Mucosa of stomach (tissue), 1 donor: ENCODE data around the gene OXER1.

ENCODE experiments used
- H3K27me3 ChIP-seq: one replicate; pipeline ENCODE4 v1.7.0; 2013; ENCODE audit warnings: mild to moderate bottlenecking, low read length; ENCODE audit not compliant: control insufficient read depth, insufficient read depth
- H3K36me3 ChIP-seq: one replicate; pipeline ENCODE4 v1.7.0; 2013; ENCODE audit warnings: low read length; ENCODE audit not compliant: control insufficient read depth, insufficient read depth
- H3K4me1 ChIP-seq: one replicate; pipeline ENCODE4 v1.7.0; 2013; ENCODE audit warnings: mild to moderate bottlenecking, low read length; ENCODE audit not compliant: control insufficient read depth, insufficient read depth
- H3K4me3 ChIP-seq: one replicate; pipeline ENCODE4 v1.7.0; 2013; ENCODE audit warnings: low read length
- H3K9ac ChIP-seq: one replicate; pipeline ENCODE4 v1.7.0; 2013; ENCODE audit warnings: mild to moderate bottlenecking, low read length, moderate library complexity
- H3K9me3 ChIP-seq: one replicate; pipeline ENCODE4 v1.7.0; 2013; ENCODE audit warnings: mild to moderate bottlenecking, low read length, moderate library complexity; ENCODE audit not compliant: control insufficient read depth
- donor health status: Pancreatic carcinoma.

Gene OXER1

DNA sequence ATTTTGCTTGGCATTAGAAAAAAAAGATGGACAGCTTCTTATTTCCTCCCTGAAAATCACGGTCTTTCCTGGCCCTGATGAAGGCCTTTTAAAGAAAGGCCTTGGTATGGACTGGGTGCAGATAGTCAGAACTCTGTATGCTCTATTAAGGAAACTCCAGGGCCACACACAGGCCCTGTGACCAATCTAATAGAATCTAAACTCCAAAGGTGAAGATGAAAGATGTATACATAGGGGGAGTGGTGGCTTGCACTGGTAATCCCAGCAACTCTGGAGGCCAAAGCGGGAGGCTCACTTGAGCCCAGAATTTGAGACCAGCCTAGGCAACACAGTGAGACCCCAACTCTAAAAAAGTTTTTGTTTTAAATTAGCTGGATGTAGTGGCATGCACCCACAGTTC, 37.3 kb downstream of the OXER1 start:
- Histone ChIP-seq H3K27me3 (no peaks in the 10 kb centered on the region), H3K4me3 (no peak overlapping the region), H3K4me1 (peaks cover 7% of the 10 kb centered on the region), H3K9me3 (no peaks in the 10 kb centered on the region), H3K36me3 (no peaks in the 10 kb centered on the region), H3K9ac (no peak overlapping the region)

DNA sequence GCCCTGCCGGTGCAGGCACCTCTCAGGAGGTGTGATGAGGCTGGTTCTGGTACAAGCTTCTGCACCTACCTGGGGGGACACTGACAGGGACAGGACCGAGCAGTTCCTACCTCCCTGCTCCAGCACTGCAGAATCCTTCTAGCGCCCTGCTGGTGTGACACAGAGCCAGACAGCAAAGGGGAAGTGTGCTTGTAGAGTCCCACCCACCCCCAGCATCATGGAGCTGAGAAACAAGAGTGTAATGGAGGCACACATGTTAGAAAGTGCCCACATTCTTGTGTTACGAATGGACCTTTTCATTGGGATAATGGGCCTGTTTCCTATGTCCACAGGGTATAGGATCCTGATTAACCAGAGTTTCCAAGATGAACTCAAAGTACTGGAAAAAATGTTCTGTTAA, 38.3 kb downstream of the OXER1 start:
- H3K36me3 ChIP-seq: no peaks in the 10 kb centered on the region
- no peaks in the 10 kb centered on the region for H3K27me3 ChIP-seq
- H3K9me3 ChIP-seq: no peaks in the 10 kb centered on the region
- peaks cover 7% of the 10 kb centered on the region for H3K4me1 ChIP-seq
- H3K9ac ChIP-seq: no peak overlapping the region
- no peak overlapping the region for H3K4me3 ChIP-seq

DNA sequence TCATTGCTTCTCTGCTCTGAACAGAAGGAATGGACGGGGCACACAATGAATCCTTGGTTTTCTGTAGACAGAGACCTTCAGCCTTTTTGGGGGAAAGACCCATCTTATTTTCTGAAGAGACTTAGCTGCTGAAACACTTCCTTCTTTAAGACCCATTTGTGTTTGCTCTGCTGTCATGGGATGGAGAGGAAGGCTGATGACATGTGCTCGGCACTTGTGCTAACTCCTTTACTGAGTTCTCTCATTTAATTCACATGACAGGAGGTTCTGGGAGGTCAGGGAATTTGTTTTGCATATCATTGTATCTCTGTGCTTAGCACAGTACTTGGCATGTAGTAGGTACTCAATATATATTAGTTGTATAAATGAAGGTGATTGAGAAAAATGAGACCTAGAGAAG, 39.0 kb downstream of the OXER1 start:
- Histone ChIP-seq H3K4me1 (peaks cover 7% of the 10 kb centered on the region), H3K27me3 (no peaks in the 10 kb centered on the region), H3K4me3 (no peak overlapping the region), H3K9ac (no peak overlapping the region), H3K36me3 (no peaks in the 10 kb centered on the region), H3K9me3 (no peaks in the 10 kb centered on the region)

DNA sequence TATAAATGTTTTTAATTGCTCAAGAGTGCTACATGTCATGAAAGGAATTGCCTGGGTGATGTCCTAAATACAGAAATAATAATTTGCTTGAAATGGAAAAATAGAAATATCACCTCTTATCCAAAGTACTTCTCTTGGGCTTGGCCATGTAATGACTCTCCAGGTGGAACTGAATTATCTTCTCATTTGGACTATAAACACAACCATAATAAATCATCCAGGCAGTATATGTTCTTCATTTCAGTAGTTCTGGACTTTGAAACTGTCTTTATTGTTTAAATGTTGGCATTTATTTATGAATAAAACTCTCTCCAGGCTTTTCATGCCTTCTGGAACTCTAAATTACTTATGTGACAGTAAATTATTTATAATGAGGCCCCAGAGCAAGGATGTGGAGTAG, 40.5 kb downstream of the OXER1 start:
- no peak overlapping the region for H3K4me3 ChIP-seq
- no peaks in the 10 kb centered on the region for H3K9me3 ChIP-seq
- H3K27me3 ChIP-seq: no peaks in the 10 kb centered on the region
- peaks cover 7% of the 10 kb centered on the region for H3K4me1 ChIP-seq
- no peak overlapping the region for H3K9ac ChIP-seq
- no peaks in the 10 kb centered on the region for H3K36me3 ChIP-seq

DNA sequence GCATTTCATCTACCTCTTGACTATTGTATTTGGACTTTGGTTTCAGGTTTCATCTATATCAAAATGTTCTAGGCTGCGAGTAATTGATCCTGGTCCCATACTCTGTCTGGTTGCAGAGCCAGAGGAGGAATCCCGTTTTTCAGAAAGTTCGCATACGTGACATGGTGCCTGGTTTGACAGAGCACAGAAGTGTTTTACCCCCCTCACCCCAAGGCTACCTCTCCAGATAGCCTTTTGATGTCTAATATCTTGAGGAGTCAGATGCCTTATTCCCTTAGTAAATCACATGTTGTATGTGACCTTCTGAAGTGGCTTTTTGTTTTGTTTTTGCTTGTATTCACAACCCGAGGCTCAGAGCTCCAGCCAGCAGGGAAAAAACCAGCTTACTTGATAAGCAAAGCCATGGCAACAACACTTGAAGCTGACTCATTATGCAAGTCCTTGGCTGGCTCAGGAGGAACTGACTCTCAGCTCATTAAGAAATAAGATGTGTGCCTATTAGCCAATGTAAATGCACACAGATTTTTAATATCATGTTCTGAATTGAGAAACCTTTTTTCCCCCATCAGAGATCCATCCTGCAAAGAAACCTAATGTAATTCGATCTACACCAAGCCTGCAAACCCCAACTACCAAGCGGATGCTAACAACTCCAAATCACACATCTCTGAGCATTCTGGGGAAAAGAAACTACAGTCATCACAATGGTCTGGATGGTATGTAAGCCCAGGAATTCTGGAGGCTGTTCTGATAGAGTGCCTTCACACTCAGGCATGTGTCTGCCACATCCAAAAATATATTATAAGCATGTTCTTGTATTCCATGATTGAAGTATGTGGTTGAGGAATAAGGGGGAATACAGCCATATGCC, 41.4 kb downstream of the OXER1 start:
- Histone ChIP-seq H3K9ac (no peak overlapping the region), H3K9me3 (no peaks in the 10 kb centered on the region), H3K27me3 (no peaks in the 10 kb centered on the region), H3K4me1 (peaks cover 7% of the 10 kb centered on the region), H3K4me3 (no peak overlapping the region), H3K36me3 (no peaks in the 10 kb centered on the region)

DNA sequence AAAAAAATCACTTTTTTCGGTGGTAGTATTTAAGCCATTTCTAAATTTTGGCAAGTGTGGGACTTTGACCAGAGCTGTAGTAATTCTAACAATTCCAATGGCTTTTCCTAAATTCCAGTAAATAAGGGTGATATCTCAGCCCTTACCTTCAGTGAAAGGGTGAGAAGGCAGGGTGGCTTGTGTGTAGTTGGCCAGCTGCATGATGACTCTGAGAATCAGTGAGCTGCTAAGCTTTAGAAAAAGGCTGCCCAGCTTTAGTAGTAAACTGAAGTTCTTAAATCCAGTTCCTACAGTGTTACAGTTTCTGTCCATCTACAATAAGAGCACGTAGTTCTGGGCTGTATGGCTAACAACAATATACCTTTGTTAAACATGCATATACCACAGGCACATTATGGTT, 42.0 kb downstream of the OXER1 start:
- no peak overlapping the region for H3K4me3 ChIP-seq
- H3K4me1 ChIP-seq: peaks cover 7% of the 10 kb centered on the region
- no peak overlapping the region for H3K9ac ChIP-seq
- H3K27me3 ChIP-seq: no peaks in the 10 kb centered on the region
- H3K36me3 ChIP-seq: no peaks in the 10 kb centered on the region
- no peaks in the 10 kb centered on the region for H3K9me3 ChIP-seq

DNA sequence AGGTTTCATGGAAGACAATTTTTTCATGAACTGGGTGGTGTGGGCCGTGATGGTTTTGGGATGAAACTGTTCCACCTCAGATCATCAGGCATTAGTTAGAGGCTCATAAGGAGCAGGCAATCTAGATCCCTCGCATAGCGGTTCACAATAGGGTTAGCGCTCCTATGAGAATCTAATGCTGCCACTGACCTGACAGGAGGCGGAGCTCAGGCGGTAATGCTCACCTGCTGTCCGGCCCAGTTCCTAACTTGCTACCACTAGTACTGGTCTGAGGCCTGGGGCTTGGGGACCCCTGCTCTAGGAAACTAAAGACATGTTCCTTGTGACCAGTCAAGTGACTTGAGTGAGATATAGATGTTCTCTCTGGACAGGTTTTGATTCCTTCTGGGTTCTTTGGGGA, 49.2 kb downstream of the OXER1 start:
- H3K36me3 ChIP-seq: no peaks in the 10 kb centered on the region
- no peaks in the 10 kb centered on the region for H3K4me1 ChIP-seq
- no peak overlapping the region for H3K9ac ChIP-seq
- no peak overlapping the region for H3K4me3 ChIP-seq
- H3K9me3 ChIP-seq: no peaks in the 10 kb centered on the region
- H3K27me3 ChIP-seq: no peaks in the 10 kb centered on the region

DNA sequence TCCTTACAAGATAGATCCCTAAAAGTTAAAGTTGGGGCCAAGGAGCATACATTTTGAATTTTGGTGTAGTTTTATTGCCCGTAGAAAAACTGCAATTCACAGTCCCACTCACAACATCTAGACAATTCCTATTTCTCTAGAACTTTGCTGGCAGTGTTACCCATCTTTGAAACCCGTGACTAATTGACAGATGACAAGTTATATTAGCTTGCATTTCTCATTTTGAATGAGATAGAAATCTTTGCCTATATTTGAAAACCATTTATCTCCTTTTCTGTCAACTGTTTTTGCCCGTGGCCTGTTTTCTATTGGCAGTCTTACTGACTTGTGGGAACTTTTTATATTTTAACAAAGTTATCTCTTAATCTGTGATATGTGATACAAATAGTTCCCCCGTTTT, 50.0 kb downstream of the OXER1 start:
- Histone ChIP-seq H3K27me3 (no peaks in the 10 kb centered on the region), H3K36me3 (no peaks in the 10 kb centered on the region)

DNA sequence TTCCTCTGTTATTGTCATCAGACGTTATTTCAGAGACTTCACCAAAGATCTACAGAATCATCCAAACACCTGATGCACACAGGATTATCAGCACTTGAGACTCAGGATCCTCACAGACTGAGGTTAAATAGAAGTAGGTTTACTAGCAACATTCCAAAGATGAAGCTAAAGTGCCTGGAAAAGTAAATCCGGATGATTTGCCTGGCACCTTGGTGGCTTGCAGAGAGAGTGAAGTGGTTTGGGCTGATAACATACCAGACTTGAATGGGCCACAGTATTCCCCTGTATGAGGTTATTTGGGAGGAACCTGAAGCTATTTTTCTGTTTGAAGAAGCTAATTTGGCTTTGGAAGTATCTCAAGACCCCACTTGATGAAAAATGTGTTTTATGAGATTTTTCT, 51.0 kb downstream of the OXER1 start:
- no peak overlapping the region for H3K9ac ChIP-seq
- H3K27me3 ChIP-seq: no peaks in the 10 kb centered on the region
- no peaks in the 10 kb centered on the region for H3K9me3 ChIP-seq
- no peak overlapping the region for H3K4me3 ChIP-seq
- no peaks in the 10 kb centered on the region for H3K36me3 ChIP-seq
- H3K4me1 ChIP-seq: no peaks in the 10 kb centered on the region

More for the DNA sequence above, 50.0 kb downstream of the OXER1 start:
- Histone ChIP-seq H3K4me3 (no peak overlapping the region), H3K4me1 (no peaks in the 10 kb centered on the region), H3K9me3 (no peaks in the 10 kb centered on the region), H3K9ac (no peak overlapping the region)
